ENCODE data around the gene MUC5B. TPM values are rescaled to one million over a fixed set of nuclear protein-coding genes. Genes with fewer than 3 reads are reported as not detected.

The MUC5B gene
- total and polyA plus RNA-seq, 2 of the 13 experiments (the other 11 are each of a cell fraction or from before 2014, with no cell fraction given): 0.01 TPM; not detected in 1

DNA sequence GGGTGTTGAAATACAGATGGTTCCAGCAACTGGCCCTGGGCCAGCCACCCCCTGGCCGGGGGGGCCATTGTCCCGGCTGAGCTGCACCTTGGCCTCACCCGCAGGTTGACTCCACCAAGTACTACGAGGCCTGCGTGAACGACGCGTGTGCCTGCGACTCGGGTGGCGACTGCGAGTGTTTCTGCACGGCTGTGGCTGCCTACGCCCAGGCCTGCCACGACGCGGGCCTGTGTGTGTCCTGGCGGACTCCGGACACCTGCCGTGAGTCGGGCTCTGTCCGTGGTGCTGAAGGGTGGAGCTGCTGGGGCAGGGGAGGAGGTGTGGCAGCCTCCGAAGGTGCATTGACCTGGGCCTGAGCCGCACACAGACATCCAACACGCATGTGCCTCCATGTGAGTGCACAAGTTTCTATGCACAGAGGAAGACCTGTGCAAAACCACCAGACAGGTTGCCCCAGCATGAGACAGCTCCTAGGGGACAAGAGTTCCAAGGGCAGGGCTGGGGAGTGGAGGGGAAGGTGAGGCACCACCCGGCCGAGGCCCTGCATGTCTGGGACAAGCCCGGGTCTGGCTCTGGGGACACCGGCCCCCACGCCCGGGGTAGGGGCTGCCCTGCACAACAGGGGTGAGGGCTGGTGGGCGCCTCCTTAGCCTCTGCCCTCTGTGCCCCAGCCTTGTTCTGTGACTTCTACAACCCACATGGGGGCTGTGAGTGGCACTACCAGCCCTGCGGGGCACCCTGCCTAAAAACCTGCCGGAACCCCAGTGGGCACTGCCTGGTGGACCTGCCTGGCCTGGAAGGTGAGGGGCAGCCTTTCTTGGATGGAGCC, 16.1 kb downstream of the MUC5B start (continued):
- TF ChIP-seq, protein P1, sequence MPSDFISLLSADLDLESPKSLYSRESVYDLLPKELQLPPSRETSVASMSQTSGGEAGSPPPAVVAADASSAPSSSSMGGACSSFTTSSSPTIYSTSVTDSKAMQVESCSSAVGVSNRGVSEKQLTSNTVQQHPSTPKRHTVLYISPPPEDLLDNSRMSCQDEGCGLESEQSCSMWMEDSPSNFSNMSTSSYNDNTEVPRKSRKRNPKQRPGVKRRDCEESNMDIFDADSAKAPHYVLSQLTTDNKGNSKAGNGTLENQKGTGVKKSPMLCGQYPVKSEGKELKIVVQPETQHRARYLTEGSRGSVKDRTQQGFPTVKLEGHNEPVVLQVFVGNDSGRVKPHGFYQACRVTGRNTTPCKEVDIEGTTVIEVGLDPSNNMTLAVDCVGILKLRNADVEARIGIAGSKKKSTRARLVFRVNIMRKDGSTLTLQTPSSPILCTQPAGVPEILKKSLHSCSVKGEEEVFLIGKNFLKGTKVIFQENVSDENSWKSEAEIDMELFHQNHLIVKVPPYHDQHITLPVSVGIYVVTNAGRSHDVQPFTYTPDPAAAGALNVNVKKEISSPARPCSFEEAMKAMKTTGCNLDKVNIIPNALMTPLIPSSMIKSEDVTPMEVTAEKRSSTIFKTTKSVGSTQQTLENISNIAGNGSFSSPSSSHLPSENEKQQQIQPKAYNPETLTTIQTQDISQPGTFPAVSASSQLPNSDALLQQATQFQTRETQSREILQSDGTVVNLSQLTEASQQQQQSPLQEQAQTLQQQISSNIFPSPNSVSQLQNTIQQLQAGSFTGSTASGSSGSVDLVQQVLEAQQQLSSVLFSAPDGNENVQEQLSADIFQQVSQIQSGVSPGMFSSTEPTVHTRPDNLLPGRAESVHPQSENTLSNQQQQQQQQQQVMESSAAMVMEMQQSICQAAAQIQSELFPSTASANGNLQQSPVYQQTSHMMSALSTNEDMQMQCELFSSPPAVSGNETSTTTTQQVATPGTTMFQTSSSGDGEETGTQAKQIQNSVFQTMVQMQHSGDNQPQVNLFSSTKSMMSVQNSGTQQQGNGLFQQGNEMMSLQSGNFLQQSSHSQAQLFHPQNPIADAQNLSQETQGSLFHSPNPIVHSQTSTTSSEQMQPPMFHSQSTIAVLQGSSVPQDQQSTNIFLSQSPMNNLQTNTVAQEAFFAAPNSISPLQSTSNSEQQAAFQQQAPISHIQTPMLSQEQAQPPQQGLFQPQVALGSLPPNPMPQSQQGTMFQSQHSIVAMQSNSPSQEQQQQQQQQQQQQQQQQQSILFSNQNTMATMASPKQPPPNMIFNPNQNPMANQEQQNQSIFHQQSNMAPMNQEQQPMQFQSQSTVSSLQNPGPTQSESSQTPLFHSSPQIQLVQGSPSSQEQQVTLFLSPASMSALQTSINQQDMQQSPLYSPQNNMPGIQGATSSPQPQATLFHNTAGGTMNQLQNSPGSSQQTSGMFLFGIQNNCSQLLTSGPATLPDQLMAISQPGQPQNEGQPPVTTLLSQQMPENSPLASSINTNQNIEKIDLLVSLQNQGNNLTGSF (CRISPR knock-in tag; IDR thresholded peaks at IDR 0.05): 0 out of 2 replicates have a peak, but pooled peaks have one; percentile 70
- TF ChIP-seq ZNF607 (CRISPR knock-in tag; IDR thresholded peaks at IDR 0.05; ENCODE audit: borderline replicate concordance): no peak
- TF ChIP-seq MIER2 (CRISPR knock-in tag; IDR thresholded peaks at IDR 0.05): peak; percentile 98
- peak; percentile 65 for TF ChIP-seq ZNF883 (CRISPR knock-in tag; IDR thresholded peaks at IDR 0.05; ENCODE audit: not compliant biosample characterization)
- TF ChIP-seq BRCA1 (CRISPR knock-in tag; IDR thresholded peaks at IDR 0.05): 0 out of 2 replicates have a peak, but pooled peaks have one; percentile 65
- no peak for TF ChIP-seq ZNF556 (CRISPR knock-in tag; IDR thresholded peaks at IDR 0.05; ENCODE audit: borderline replicate concordance)
- TF ChIP-seq, protein P2, sequence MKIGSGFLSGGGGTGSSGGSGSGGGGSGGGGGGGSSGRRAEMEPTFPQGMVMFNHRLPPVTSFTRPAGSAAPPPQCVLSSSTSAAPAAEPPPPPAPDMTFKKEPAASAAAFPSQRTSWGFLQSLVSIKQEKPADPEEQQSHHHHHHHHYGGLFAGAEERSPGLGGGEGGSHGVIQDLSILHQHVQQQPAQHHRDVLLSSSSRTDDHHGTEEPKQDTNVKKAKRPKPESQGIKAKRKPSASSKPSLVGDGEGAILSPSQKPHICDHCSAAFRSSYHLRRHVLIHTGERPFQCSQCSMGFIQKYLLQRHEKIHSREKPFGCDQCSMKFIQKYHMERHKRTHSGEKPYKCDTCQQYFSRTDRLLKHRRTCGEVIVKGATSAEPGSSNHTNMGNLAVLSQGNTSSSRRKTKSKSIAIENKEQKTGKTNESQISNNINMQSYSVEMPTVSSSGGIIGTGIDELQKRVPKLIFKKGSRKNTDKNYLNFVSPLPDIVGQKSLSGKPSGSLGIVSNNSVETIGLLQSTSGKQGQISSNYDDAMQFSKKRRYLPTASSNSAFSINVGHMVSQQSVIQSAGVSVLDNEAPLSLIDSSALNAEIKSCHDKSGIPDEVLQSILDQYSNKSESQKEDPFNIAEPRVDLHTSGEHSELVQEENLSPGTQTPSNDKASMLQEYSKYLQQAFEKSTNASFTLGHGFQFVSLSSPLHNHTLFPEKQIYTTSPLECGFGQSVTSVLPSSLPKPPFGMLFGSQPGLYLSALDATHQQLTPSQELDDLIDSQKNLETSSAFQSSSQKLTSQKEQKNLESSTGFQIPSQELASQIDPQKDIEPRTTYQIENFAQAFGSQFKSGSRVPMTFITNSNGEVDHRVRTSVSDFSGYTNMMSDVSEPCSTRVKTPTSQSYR (CRISPR knock-in tag; IDR thresholded peaks at IDR 0.05; ENCODE audit: borderline replicate concordance): peak; percentile 32; the same call in 1 of the 2 replicates
- no peak for TF ChIP-seq SIN3B (IDR thresholded peaks at IDR 0.05; ENCODE audit: low read length)
- no peak for TF ChIP-seq ZNF121 (CRISPR knock-in tag; IDR thresholded peaks at IDR 0.05)
- TF ChIP-seq, protein P3, sequence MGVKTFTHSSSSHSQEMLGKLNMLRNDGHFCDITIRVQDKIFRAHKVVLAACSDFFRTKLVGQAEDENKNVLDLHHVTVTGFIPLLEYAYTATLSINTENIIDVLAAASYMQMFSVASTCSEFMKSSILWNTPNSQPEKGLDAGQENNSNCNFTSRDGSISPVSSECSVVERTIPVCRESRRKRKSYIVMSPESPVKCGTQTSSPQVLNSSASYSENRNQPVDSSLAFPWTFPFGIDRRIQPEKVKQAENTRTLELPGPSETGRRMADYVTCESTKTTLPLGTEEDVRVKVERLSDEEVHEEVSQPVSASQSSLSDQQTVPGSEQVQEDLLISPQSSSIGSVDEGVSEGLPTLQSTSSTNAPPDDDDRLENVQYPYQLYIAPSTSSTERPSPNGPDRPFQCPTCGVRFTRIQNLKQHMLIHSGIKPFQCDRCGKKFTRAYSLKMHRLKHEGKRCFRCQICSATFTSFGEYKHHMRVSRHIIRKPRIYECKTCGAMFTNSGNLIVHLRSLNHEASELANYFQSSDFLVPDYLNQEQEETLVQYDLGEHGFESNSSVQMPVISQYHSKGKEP (CRISPR knock-in tag; IDR thresholded peaks at IDR 0.05): peak; percentile 77; the same call in 1 of the 2 replicates
- TF ChIP-seq MYNN (CRISPR knock-in tag; IDR thresholded peaks at IDR 0.05; ENCODE audit: low read depth): no peak
- TF ChIP-seq ZNF766 (CRISPR knock-in tag; IDR thresholded peaks at IDR 0.05; ENCODE audit: borderline replicate concordance): 0 out of 2 replicates have a peak, but pooled peaks have one; percentile 51
- TF ChIP-seq ZBTB1 (CRISPR knock-in tag; IDR thresholded peaks at IDR 0.05; ENCODE audit: borderline replicate concordance): no peak
- TF ChIP-seq HHEX (CRISPR knock-in tag; IDR thresholded peaks at IDR 0.05): no peak
- no peak for TF ChIP-seq MAFG (CRISPR knock-in tag; IDR thresholded peaks at IDR 0.05)

Data from HepG2 (cell line).